Measurements from ENCODE around the gene PALM2AKAP2. TPM values are rescaled to one million over a fixed set of nuclear protein-coding genes. Genes with fewer than 3 reads are reported as not detected.

PALM2AKAP2 gene
- total RNA-seq, 2 donors from 2014 or later, result 0.49 to 1.1 TPM

DNA sequence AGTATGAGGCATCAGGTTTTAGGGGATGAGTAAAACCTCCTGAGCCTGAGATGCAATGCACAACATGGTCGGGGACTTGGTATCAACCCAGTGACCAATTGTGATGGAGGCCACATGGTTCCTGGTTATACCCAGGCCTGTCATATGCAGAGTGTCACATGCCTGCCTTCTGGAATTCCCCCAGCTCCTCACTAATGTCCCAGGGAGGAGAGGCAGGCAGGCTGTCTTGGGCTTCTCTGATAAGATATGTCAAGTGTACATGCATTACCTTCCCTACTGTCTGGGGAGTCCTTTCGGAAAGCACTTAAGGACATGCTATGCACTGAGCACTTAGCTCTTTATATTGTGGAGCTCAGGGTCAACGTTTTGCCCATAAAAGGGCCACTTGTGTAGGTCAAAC lies 14.2 kb upstream of the PALM2AKAP2 start:
- H3K4me3 Mint-ChIP-seq, result no peak overlapping the region
- DNase-seq, result no peak

GRCh38 chr9:109766351-109766750 lies 13.6 kb upstream of the PALM2AKAP2 start:
- Histone ChIP-seq H3K4me1 (ENCODE audit: control insufficient read depth, insufficient read depth, low read length) (peaks cover 4% of the 10 kb centered on the region), H3K9ac (ENCODE audit: extremely low read depth, low read length, poor library complexity, severe bottlenecking) (no peak overlapping the region), H3K36me3 (ENCODE audit: control insufficient read depth, insufficient read depth, low read length) (no peaks in the 10 kb centered on the region), H3K27ac (ENCODE audit: low read depth, low read length) (no peak overlapping the region), H3K4me3 (ENCODE audit: low read length) (no peak overlapping the region), H3K27me3 (ENCODE audit: control insufficient read depth, insufficient read depth, low read length, poor library complexity, severe bottlenecking) (peaks cover 4% of the 10 kb centered on the region), H3K9me3 (ENCODE audit: control insufficient read depth, low read length) (no peaks in the 10 kb centered on the region)
- Mint-ChIP-seq H3K27ac (no peak overlapping the region), H3K4me3 (no peak overlapping the region), H3K36me3 (ENCODE audit: low read depth) (no peaks in the 10 kb centered on the region), H3K9me3 (no peaks in the 10 kb centered on the region), H3K27me3 (ENCODE audit: insufficient read depth) (peaks cover 75% of the 10 kb centered on the region), H3K4me1 (peaks cover 18% of the 10 kb centered on the region)
- TF ChIP-seq, protein P1, sequence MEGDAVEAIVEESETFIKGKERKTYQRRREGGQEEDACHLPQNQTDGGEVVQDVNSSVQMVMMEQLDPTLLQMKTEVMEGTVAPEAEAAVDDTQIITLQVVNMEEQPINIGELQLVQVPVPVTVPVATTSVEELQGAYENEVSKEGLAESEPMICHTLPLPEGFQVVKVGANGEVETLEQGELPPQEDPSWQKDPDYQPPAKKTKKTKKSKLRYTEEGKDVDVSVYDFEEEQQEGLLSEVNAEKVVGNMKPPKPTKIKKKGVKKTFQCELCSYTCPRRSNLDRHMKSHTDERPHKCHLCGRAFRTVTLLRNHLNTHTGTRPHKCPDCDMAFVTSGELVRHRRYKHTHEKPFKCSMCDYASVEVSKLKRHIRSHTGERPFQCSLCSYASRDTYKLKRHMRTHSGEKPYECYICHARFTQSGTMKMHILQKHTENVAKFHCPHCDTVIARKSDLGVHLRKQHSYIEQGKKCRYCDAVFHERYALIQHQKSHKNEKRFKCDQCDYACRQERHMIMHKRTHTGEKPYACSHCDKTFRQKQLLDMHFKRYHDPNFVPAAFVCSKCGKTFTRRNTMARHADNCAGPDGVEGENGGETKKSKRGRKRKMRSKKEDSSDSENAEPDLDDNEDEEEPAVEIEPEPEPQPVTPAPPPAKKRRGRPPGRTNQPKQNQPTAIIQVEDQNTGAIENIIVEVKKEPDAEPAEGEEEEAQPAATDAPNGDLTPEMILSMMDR (conservative IDR thresholded peaks at IDR 0.05), result no peak
- DNase-seq, result no peak
- WGBS, 2 experiments (ENCODE audit: insufficient coverage in 1 of 2, insufficient read length in 1 of 2), result 93 to 100% methylated on average over 1 to 2 of the region's 2 CpGs

More for the DNA sequence above, 14.2 kb upstream of the PALM2AKAP2 start:
- Histone ChIP-seq H3K4me1 (ENCODE audit: control insufficient read depth, insufficient read depth, low read length) (peaks cover 4% of the 10 kb centered on the region), H3K27ac (ENCODE audit: low read depth, low read length) (no peak overlapping the region), H3K36me3 (ENCODE audit: control insufficient read depth, insufficient read depth, low read length) (no peaks in the 10 kb centered on the region), H3K9me3 (ENCODE audit: control insufficient read depth, low read length) (no peaks in the 10 kb centered on the region), H3K9ac (ENCODE audit: extremely low read depth, low read length, poor library complexity, severe bottlenecking) (no peak overlapping the region), H3K4me3 (ENCODE audit: low read length) (no peak overlapping the region), H3K27me3 (ENCODE audit: control insufficient read depth, insufficient read depth, low read length, poor library complexity, severe bottlenecking) (peaks cover 4% of the 10 kb centered on the region)
- H3K36me3 Mint-ChIP-seq (ENCODE audit: low read depth), result no peaks in the 10 kb centered on the region
- WGBS, 2 experiments (ENCODE audit: insufficient coverage in 1 of 2, insufficient read length in 1 of 2), result 68 to 84% methylated on average over 3 of the region's 3 CpGs
- TF ChIP-seq, protein P1 (conservative IDR thresholded peaks at IDR 0.05), result no peak
- H3K27ac Mint-ChIP-seq, result no peak overlapping the region
- peaks cover 13% of the 10 kb centered on the region for H3K4me1 Mint-ChIP-seq
- H3K9me3 Mint-ChIP-seq, result no peaks in the 10 kb centered on the region
- peaks cover 70% of the 10 kb centered on the region for H3K27me3 Mint-ChIP-seq (ENCODE audit: insufficient read depth)

GRCh38 chr9:109767404-109767803 lies 12.6 kb upstream of the PALM2AKAP2 start:
- H3K4me1 ChIP-seq (ENCODE audit: control insufficient read depth, insufficient read depth, low read length), result peaks cover 2% of the 10 kb centered on the region
- DNase-seq, result peak; percentile 86
- no peak overlapping the region for H3K4me3 ChIP-seq (ENCODE audit: low read length)
- H3K9ac ChIP-seq (ENCODE audit: extremely low read depth, low read length, poor library complexity, severe bottlenecking), result no peak overlapping the region
- no peak overlapping the region for H3K4me3 Mint-ChIP-seq
- H3K36me3 ChIP-seq (ENCODE audit: control insufficient read depth, insufficient read depth, low read length), result no peaks in the 10 kb centered on the region
- no peaks in the 10 kb centered on the region for H3K9me3 ChIP-seq (ENCODE audit: control insufficient read depth, low read length)
- H3K27me3 Mint-ChIP-seq (ENCODE audit: insufficient read depth), result peaks cover 84% of the 10 kb centered on the region
- no peak overlapping the region for H3K27ac Mint-ChIP-seq
- no peaks in the 10 kb centered on the region for H3K9me3 Mint-ChIP-seq
- TF ChIP-seq, protein P1 (conservative IDR thresholded peaks at IDR 0.05), result no peak
- no peak overlapping the region for H3K27ac ChIP-seq (ENCODE audit: low read depth, low read length)
- peaks cover 25% of the 10 kb centered on the region for H3K4me1 Mint-ChIP-seq
- H3K36me3 Mint-ChIP-seq (ENCODE audit: low read depth), result no peaks in the 10 kb centered on the region
- peaks cover 4% of the 10 kb centered on the region for H3K27me3 ChIP-seq (ENCODE audit: control insufficient read depth, insufficient read depth, low read length, poor library complexity, severe bottlenecking)
- 29 to 38% methylated on average over 4 of the region's 4 CpGs for WGBS, 2 experiments (ENCODE audit: insufficient coverage in 1 of 2, insufficient read length in 1 of 2)

Measured in endodermal cell (in vitro differentiated cells).